ENCODE data around the gene MYO5B. TPM values are rescaled to one million over a fixed set of nuclear protein-coding genes. Genes with fewer than 3 reads are reported as not detected.

MYO5B gene
- polyA plus RNA-seq, 1 of the 3 experiments (the other 2 are of a cell fraction) = 1.3 TPM

DNA sequence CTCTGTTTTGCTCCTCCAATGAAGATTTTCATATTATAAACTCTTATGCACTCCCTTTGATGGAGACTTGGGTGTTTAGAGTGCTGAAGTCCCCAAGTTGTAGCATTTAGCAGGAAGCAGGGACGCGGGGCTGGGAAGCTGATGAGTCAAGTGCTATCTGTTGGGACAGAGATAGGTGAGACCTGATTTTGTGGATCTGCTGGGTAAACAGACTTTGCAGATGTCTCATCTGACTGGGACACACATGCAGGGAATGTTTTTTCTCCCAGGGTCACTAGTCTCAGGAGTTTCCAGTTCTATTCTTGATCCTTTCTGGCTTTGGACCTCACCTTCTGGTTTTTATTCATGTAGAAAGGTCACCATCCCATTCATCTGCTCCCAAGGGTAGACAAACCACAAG is 301.9 kb downstream of the MYO5B start:
- peak overlapping the region; percentile 38; the same call in 1 of the 2 replicates for H3K4me2 ChIP-seq
- no peaks in the 10 kb centered on the region for H3K27me3 ChIP-seq (ENCODE audit: insufficient read depth)
- peaks cover 0 to 8% of the 10 kb centered on the region in 2 experiments; a peak in 1 of 4 replicates for H3K4me1 ChIP-seq (ENCODE audit: control insufficient read depth in 1 of 2, insufficient read depth in 2 of 2, low read depth in 1 of 2, low read length in 1 of 2)
- no peak for TF ChIP-seq RFX5 (IDR thresholded peaks at IDR 0.05; ENCODE audit: low read length)
- no peaks in the 10 kb centered on the region for H3F3A ChIP-seq (replicated peaks; ENCODE audit: insufficient read depth)
- H2AFZ ChIP-seq (ENCODE audit: low read depth) = no peak overlapping the region
- WGBS (ENCODE audit: low lambda C conversion rate) = 87% methylated on average over 2 of the region's 2 CpGs
- DNase-seq = no peak
- H3K9me3 ChIP-seq = no peaks in the 10 kb centered on the region
- H3K9ac ChIP-seq = no peak overlapping the region
- CTCF ChIA-PET = no interaction called here
- H3K27ac ChIP-seq (ENCODE audit: low read depth in 2 of 2, low read length in 1 of 2) = no peak overlapping the region
- POLR2A ChIA-PET = no interaction called here
- H4K20me1 ChIP-seq (ENCODE audit: insufficient read depth) = no peaks in the 10 kb centered on the region
- H3K9me2 ChIP-seq = no peaks in the 10 kb centered on the region
- H3K36me3 ChIP-seq (replicated peaks in 1 of 2; ENCODE audit: control insufficient read depth in 1 of 2, insufficient read depth in 2 of 2, low read length in 1 of 2) = no peaks in the 10 kb centered on the region
- H3K4me3 ChIP-seq (ENCODE audit: low read depth in 2 of 2, low read length in 1 of 2) = no peak overlapping the region
- H3K79me2 ChIP-seq (ENCODE audit: insufficient read depth) = no peaks in the 10 kb centered on the region

- TF ChIP-seq RFX5 (IDR thresholded peaks at IDR 0.05; ENCODE audit: low read length) (no peak), TEAD4 (IDR thresholded peaks at IDR 0.05; ENCODE audit: borderline replicate concordance, insufficient read depth) (no peak), CHD2 (IDR thresholded peaks at IDR 0.05; ENCODE audit: low read length, partially characterized antibody) (no peak), FOSL2 (IDR thresholded peaks at IDR 0.05; ENCODE audit: borderline replicate concordance, low read depth) (peak; percentile 48; the same call in 1 of the 2 replicates), RXRA (IDR thresholded peaks at IDR 0.05; ENCODE audit: borderline replicate concordance, low read depth) (no peak), ZBTB33 (IDR thresholded peaks at IDR 0.05; ENCODE audit: borderline replicate concordance, low read depth) (no peak), REST (IDR thresholded peaks at IDR 0.05; ENCODE audit: low read depth, low read length) (no peak)
- no peaks in the 10 kb centered on the region for H3K36me3 ChIP-seq (replicated peaks in 1 of 2; ENCODE audit: control insufficient read depth in 1 of 2, insufficient read depth in 2 of 2, low read length in 1 of 2)
- H4K20me1 ChIP-seq (ENCODE audit: insufficient read depth) = no peaks in the 10 kb centered on the region
- H3K79me2 ChIP-seq (ENCODE audit: insufficient read depth) = no peaks in the 10 kb centered on the region
- no peak overlapping the region for H2AFZ ChIP-seq (ENCODE audit: low read depth)
- H3K4me1 ChIP-seq (ENCODE audit: control insufficient read depth in 1 of 2, insufficient read depth in 2 of 2, low read depth in 1 of 2, low read length in 1 of 2) = peaks cover 0 to 8% of the 10 kb centered on the region in 2 experiments; a peak in 1 of 4 replicates
- H3K9me3 ChIP-seq = no peaks in the 10 kb centered on the region
- WGBS (ENCODE audit: low lambda C conversion rate) = 66% methylated on average over 15 of the region's 15 CpGs
- no peaks in the 10 kb centered on the region for H3F3A ChIP-seq (replicated peaks; ENCODE audit: insufficient read depth)
- CTCF ChIA-PET = interaction anchor here (0.7 kb wide), 1 partner anchor 465 kb away, joined by 3 read pairs; no protein-coding TSS in a partner anchor
- POLR2A ChIA-PET = no interaction called here
- no peaks in the 10 kb centered on the region for H3K27me3 ChIP-seq (ENCODE audit: insufficient read depth)
- H3K4me3 ChIP-seq (ENCODE audit: low read depth in 2 of 2, low read length in 1 of 2) = no peak overlapping the region
- peak overlapping the region; percentile 38; the same call in 1 of the 2 replicates for H3K4me2 ChIP-seq
- H3K9me2 ChIP-seq = no peaks in the 10 kb centered on the region
- H3K9ac ChIP-seq = no peak overlapping the region
- no peak for DNase-seq
- H3K27ac ChIP-seq (ENCODE audit: low read depth in 2 of 2, low read length in 1 of 2) = no peak overlapping the region
Measured at GRCh38 chr18:49892148-49892924, 302.6 kb downstream of the MYO5B start.

All from SK-N-SH (cell line).